Measurements from ENCODE around the gene CDON. TPM values are rescaled to one million over a fixed set of nuclear protein-coding genes. Genes with fewer than 3 reads are reported as not detected.

CDON gene
- total and polyA plus RNA-seq, 2 of the 13 experiments (the other 11 are each of a cell fraction or from before 2014, with no cell fraction given), result 9.6 to 12.8 TPM

- TF ChIP-seq HMGXB3 (CRISPR knock-in tag; IDR thresholded peaks at IDR 0.05; ENCODE audit: borderline replicate concordance) (no peak), THAP7 (CRISPR knock-in tag; IDR thresholded peaks at IDR 0.05) (no peak), STAT5B (CRISPR knock-in tag; IDR thresholded peaks at IDR 0.05) (no peak), ZSCAN20 (CRISPR knock-in tag; IDR thresholded peaks at IDR 0.05; ENCODE audit: borderline replicate concordance) (no peak), ZC3H4 (CRISPR knock-in tag; IDR thresholded peaks at IDR 0.05; ENCODE audit: borderline replicate concordance) (no peak), KLF6 (CRISPR knock-in tag; IDR thresholded peaks at IDR 0.05) (no peak), ZNF10 (CRISPR knock-in tag; IDR thresholded peaks at IDR 0.05; ENCODE audit: borderline replicate concordance, low read depth) (no peak), ZNF441 (CRISPR knock-in tag; IDR thresholded peaks at IDR 0.05; ENCODE audit: borderline replicate concordance) (no peak), ZNF740 (CRISPR knock-in tag; IDR thresholded peaks at IDR 0.05) (no peak), HMGA1 (CRISPR knock-in tag; conservative IDR thresholded peaks at IDR 0.05) (no peak), ZBTB34 (CRISPR knock-in tag; IDR thresholded peaks at IDR 0.05) (no peak), ZFP82 (CRISPR knock-in tag; IDR thresholded peaks at IDR 0.05; ENCODE audit: borderline replicate concordance) (no peak), PTBP1 (IDR thresholded peaks at IDR 0.05; ENCODE audit: low read depth, low read length, poor library complexity, severe bottlenecking) (no peak), ZNF367 (CRISPR knock-in tag; IDR thresholded peaks at IDR 0.05; ENCODE audit: borderline replicate concordance) (no peak), ZNF260 (CRISPR knock-in tag; IDR thresholded peaks at IDR 0.05; ENCODE audit: borderline replicate concordance, low read depth) (no peak), ZBTB7B (CRISPR knock-in tag; IDR thresholded peaks at IDR 0.05) (peak; percentile 83), ZNF615 (CRISPR knock-in tag; IDR thresholded peaks at IDR 0.05; ENCODE audit: borderline replicate concordance) (no peak), ZNF883 (CRISPR knock-in tag; IDR thresholded peaks at IDR 0.05; ENCODE audit: not compliant biosample characterization) (no peak), ZNF329 (CRISPR knock-in tag; IDR thresholded peaks at IDR 0.05; ENCODE audit: low read depth) (no peak), SCMH1 (CRISPR knock-in tag; IDR thresholded peaks at IDR 0.05; ENCODE audit: borderline replicate concordance) (no peak), PHF5A (CRISPR knock-in tag; IDR thresholded peaks at IDR 0.05; ENCODE audit: low read depth, unreplicated experiment) (no peak)
These were observed 26.3 kb upstream of the CDON start (continued) for GRCh38 chr11:126088999-126089398.

All from HepG2 (cell line).